Islet precursor cell (in vitro differentiated cells): ENCODE measurements around the gene PROM2.

Source experiments
- DNase-seq: peaks from one replicate; pipeline ENCODE4 v3.0.0-alpha.2; 2018

Gene PROM2

DNA sequence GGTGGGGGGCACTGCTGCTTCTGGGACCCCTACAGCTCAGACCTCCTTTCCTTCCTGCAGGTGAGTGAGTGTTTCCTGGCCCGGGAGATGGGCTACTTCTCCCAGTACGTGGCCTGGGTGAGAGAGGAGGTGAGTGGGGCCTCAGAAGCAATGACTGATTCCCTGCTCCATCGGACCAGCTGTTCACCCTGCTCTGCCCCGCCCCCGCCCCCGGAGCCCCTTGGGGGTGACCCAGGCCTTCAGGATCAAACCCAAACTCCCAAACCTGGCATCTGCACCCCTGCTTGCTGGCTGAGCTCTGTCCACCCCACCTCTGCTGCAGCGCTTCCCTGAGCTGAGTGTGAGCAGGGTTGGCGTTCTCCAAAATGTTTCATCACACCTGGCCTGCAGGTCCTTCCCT is 13.1 kb downstream of the PROM2 start:
- no peak for DNase-seq

DNA sequence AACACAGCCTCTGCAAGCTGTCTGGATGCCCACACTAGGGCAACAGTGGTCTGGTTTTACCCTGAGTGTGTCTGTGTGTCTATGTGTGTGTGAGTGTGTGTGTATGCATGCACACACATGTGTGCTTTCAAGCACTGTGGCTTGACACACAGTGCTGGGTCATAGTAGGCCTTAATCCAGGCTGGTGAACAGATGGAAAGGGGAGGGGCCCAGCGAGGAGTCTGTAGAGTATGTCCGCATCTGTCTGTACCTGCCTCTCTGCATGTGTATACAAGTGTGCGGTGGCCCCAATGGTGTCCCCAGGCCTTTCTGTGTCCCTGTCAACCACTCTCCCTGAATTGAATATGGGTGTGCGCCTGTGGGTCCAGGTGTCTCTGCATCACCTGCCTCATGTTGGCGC is 13.6 kb downstream of the PROM2 start:
- no peak for DNase-seq

DNA sequence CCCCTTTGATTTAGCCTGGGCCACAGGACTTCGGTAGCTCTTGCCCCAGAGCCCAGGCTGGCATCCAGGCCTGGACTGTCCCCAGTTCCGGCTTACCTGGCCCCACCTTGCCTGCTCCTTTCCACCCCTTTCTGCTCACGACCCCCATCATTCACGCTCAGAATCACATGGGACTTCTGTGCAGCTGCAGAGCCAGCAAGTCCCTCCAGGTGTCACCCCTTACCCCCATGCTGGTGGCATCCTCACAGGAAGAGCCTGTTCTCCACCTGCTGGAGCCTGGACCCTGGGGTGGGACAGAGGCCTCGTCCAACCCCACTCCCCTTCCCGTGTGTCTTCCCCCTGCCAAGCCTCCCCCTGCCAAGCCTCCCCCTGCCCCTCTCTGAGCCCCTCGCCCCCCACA is 15.0 kb downstream of the PROM2 start:
- DNase-seq = no peak

DNA sequence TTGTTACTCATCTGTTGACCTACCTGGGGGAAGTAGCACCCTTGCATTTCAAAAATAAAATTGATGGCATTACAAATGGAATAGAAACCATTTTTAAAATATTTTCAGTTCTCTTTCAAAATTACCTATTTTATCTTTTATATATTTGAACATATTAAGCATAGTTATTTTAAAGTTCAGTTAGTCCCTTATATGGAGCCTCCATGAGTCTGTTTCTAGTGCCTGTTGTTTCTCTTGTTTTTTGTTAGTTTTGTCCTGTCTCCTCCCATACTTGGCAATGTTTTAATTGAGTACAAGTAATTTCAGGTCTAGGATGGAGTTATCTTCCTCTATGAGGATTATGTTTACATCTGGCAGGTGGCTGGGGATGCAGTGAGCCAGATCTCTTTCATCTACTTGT is 17.0 kb downstream of the PROM2 start:
- DNase-seq = no peak

DNA sequence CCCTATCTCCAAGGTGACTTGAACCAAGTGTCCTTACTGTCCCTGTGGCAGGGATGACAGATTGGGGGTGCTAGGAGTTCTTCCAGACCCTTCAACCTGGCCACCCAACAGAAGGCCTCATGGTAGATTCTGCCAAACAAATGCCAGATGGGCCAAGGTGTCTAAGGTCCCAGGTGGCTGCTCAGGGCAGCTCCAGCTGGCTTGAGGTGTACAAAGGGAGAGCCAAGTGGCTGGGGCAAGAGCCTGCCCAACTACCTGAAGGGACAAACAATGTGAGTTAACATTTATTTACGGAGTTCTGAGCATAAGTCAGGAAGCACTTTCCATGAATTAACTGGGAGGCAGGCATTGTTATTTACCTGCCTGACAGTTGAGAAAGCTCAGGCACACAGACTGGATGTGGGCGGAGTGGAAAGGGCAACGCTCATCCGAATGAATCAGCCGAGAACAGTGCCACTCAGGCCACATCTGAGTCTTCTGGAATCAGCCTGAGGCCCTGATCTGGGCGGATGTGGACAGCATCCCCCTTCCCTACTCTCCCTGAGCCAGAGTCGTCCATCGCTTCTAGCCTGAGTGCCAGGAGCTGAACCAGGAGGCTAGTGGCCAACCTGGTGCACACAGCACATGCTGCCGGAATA is 18.5 kb downstream of the PROM2 start:
- peak; percentile 78 for DNase-seq

DNA sequence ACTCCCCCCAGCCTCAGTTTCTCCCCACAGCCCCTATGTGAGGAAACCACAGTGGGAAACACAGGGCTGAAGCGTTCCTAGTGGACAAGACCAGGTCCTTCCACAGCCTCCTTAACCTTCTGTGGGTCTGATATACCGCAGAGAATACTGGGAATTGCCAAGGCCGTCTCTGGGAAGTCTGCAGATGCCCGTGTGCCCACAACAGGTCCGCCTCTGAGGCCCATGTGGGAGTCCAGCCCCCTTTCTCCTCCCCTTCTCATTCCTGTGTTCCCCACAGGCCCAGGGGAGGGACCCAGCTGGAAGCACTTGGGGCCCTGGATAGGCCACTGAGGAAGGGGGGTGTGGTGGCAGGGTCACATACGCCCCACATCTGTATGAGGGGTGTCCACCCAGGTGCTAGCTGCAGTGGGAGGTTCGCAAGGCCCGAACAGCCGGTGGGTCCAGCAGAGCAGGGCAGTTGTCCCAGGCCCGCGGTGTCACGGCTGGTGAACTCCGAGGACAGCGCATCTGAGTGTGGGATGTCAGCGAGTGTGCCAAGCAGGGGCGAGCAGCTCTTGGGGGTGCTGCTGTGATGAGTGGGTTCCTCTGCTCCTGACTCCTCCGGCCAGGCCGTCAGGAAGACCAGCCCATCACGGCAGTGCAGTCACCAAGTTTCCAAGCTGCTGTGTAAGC is 20.5 kb downstream of the PROM2 start:
- no peak for DNase-seq

DNA sequence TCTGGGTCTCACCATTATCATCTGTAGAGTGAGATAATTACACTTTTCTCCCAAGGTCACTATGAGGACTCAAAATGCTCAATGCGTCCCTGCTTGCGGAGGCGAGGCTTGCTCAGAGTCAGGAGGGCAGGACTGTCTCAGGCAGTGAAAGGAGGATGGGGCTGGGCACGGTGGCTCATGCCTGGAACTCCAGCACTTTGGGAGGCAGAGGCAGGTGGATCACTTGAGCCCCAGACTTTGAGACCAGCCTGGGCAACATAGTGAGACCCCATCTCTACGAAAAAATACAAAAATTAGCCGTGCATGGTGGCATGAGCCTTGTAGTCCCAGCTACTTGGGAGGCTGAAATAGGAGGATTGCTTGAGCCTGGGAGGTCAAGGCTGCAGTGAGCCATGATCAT is 21.1 kb downstream of the PROM2 start:
- no peak for DNase-seq

DNA sequence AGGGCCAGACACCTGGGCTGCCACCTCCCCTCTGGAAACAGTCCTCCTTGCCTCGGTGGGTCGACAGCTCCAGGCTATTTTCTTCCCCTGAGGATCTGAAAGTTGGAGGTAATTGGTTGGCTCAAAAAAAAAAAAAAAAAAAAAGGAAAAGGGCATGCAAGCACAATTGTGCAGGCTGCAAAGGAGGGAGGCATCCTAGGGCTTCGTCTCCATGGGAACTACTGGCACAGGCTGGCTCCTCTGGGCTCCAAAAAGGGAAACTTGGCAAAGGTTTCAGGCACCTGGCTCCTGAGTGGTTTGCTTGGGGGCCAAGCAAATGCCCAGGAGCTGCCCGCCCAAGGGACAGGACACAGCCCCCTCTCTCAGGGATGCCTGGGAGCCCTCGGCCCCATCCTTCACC is 21.8 kb downstream of the PROM2 start:
- no peak for DNase-seq

DNA sequence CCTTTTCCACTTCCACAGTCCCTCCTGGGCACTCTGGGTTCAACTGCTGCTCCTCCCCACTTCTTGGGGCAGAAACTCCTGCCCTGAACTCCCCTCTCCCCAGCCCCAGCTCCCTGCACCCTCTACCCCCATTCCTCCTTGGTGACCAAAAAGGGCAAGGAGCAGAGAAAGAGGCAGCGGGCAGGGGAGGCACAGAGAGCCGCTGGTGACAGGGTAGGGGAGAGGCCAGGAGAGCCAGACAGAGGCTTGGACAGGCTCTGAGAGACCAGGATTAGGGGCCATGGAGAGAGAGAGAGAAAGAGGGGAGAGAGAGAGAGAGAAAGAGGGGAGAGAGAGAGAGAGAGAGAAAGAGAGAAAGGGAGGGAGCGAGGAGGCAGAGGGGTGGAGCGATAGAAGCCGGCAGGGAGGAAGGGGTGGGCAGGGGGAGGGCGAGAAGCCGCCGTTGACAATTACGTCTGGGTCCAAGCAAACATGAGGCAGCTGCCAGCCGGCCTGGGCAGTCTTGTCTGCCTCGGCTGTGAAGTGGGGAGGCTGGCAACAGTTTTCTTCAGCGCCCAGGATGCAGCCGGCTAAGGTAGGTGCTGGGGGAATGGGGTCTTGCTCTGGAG is 22.7 kb downstream of the PROM2 start, which contains the start of gene KCNIP3:
Gene KCNIP3 (plus strand): TSS at position 468 of the 608 bp plus-strand sequence. CDS start 92 bp downstream, at position 560.
- DNase-seq = peak; percentile 69

DNA sequence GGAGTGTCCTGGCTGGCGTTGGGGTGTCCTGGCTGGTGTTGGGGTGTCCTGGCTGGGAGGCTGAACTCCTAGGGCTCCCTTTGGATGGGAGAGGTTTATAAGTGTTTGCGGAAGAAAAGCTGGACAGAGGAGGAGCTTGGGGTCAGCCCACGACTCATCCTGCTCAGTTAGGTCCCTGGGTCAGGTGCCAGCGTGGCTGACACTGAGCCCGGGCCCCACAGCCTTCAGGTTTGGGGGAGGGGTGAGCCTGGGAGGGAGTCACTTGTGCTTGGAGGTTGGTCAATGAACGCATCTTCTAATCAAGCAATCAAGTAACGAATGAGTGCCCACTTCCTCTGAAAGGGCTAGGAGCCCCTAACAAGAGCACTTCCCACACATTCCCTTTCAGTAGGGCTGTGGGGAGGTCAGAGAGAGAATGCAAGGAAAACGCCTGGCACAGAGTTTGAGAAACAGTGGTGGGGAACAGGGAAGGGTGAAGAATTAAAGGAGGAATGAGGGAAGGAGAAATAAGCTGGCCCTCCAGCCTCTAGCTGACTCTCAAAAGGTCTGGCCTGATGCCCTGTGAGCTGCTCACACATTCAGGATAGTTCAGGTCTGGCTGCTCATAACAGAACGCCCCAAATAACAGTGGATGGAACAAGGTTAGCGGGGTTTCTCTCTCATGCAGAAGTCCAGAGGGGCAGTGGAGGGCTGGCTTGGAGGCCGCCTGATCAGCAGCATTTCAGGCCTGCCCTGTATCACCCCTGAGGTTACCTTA is 23.6 kb downstream of the PROM2 start:
- DNase-seq = no peak

DNA sequence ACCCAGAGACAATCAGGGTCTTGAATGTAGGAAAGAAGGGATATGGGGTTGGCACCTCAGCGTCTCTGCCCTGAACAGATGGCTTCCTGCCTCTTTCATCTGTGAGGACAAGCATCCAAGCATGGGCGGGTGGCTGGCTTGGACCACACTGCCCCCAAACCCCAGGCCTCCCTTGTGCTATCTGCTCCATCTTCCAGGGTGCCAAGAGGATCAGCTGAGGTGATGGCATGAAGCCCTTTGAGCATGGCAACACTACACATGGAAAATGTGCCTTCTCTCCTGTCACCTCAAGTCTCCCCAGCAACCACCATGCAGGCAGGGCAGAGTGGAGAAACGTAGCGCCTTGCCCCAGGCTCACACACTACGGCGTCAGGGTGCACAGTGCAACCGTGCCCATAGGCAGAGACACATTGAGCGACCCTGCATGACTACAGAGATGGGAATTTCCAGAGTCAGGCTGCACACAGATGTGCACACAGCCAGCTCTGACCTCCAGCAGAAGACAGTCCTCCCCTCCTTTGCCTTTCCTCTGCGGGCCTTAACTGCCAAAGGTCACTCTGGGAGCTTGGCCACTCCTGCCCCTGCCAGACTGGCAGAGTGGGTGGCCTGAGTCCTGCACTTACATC is 24.4 kb downstream of the PROM2 start:
- DNase-seq = no peak

DNA sequence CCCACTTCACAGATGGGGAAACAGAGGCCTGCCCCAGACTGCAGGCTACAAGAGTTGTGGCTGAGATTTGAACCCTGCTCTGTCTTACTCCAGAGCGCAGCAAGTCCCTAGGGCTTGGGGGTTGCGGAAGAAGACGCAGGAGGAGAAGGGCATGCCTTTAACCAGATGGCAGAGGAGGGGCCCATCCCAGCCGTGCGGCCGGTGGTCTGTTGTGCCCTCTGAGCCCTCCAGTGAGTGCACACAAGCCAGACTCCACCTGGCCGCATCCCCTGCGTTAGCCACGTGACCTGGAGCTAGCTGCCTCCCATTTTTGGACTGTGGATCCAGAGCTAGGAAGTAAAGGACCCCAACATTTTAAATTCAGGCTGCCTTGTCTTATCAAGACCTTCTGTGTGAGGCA is 25.7 kb downstream of the PROM2 start:
- no peak for DNase-seq

DNA sequence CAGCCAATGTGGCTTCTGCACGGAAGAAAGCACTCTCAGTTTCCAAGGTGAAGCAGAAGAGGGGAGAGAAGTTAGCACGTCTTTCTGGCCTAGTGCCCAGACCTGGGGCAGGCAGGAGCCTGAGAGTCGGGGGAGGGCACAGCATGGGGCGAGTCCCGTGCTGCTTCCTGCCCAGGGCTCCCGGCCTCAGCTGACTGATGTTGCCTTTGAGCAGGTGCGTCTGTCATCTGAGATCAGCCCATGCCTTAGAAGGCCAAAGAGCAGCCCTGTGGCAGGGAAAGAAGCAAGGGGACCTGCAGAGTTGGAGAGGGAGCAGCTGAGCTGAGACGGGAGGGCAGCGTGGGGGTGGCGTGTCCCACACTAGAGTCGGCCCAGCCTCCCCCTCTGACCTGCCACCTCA is 26.2 kb downstream of the PROM2 start:
- no peak for DNase-seq

DNA sequence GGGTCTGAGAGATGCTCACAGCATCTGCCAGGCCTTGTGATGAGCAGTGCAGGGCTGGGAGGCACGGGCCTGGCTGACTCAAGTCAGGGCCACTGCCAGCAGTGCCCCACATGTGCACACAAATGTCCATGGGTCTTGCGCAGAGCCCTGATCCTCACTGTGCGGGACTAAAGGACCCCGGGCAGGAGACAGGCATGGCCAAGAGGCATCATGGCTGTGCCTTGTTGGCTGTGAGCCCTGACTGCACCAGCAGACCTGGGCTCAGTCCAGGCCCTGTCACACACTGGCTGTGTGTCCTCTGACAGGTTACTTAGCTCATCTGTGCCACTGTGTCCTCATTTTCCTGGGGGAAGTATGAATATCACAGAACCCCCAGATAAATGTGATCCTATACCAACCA is 26.9 kb downstream of the PROM2 start:
- DNase-seq = no peak

DNA sequence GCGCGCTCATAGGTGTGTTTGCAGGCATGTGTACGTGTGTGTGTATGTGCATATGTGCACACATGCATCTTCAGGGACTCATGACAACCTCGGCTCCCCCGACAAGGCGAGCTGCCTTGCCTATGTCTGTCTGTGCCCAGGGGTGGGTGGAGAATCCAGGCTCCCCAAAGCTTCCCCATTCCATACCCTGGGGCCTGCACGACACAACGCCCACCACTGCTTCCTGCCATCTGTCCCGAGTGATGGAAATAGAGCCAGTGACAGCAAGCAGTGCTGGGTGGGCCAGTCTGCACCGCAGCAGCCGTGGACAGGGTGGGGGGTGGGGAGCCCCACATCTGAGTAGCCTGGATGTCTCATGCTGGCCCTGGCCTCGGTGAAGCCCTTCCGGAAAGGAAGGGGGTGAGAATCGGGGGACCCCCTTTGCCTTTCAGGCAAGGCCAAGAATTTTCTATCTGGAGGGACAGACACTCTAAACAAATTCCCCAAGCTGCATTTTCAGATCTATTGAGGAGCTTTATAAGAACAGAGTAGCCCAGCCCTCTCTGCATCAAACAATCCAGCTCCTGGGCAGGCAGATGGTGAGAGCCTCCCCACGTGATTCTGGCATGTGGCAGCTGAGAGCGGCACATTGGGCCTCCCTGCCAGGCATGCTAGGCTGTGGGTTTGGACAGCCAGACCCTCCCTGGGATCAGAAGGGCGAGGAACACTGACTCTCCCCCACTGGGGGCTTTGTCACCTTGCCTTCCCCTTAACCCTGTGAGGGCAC is 27.8 kb downstream of the PROM2 start:
- DNase-seq = no peak

DNA sequence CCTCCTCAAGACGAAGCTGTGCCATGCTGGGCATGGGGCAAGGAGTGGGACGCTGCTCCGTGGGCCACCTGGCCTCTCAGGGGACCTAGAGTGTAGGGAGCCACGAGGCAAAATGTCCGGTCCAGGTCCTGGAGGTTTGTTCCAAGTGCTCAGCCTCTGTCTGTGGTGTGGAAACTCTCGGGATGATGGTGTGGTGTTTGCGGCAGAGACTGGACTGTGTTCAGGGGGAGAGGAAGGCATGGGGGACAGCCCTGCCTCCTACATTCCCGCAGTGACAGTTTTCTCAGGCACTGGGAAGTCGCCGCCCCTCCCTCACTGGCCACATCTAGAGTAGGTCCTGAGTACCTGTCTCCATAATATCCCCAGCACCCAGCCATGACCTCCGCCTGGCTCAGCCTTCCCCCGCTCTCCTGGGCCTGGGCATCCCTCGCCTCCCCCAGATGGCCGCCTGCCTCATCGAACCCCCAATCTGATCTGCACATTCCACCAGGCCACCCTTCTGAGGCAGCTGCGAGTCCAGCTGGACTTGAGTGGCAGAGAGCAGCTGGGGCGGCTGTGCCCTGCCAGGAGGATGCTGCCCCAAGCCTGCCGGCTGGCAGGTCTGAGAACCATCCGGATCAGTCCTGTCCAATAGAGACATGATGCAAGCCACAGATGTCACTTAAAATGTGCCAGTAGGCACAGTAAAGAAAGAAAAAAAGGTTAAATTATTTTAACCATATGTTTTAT is 29.1 kb downstream of the PROM2 start:
- no peak for DNase-seq

DNA sequence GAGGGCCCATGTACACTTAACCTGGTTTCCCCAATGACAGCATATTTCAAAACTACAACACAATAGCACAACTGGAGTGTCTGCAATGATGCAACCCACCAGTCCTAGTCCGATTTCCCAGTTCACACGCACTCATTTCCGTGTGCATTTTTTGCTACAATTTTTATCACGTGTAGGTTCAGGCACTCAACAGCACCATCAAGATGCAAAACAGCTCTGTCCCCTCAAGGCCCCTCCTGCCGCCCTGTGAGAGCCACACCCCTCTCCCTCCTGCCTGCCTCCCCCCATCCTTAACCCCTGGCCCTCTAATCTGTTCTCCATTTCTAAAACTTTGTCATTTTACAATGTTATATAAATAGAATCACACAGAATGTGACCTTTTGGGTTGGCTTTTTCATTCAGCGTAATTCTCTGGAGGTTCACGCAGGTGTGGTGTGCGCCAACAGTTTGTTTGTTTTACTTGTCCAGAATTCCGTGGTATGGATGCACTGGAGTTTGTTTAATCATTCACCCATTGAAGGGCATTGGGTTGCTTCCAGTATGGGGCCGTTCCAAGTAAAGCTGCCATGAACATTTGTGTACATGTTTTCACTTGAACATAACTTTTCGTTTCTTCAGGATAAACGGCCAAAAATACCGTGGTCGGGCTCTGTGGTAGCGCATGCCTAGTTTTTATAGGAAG is 31.3 kb downstream of the PROM2 start:
- no peak for DNase-seq

DNA sequence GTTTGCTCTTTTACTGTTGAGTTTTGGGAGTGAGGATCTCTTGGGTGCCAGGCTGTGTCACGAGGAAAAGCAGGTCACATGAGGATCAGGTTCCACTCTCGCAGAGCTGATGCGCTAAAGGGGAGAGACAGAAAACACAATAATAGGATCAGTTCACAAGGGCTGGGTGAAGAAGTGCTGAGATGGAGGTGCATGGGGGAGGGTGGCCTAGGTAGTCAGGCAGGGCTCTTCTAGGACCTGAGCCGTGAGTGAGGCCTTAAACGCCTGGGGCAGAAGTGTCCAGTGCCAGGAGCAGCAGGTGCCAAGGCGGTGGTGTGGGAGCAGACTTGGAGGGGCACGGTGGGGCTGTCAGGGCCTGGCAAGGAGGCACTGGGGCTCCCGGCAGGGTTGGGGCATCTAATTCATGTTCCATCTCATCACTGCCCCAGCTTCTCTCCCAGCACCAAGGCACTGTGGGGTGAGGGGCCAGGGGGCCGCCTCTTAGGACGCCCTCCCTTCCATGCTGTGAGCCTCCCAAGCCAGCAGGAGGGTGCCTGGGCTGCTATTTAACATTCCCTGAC is 32.2 kb downstream of the PROM2 start:
- no peak for DNase-seq

DNA sequence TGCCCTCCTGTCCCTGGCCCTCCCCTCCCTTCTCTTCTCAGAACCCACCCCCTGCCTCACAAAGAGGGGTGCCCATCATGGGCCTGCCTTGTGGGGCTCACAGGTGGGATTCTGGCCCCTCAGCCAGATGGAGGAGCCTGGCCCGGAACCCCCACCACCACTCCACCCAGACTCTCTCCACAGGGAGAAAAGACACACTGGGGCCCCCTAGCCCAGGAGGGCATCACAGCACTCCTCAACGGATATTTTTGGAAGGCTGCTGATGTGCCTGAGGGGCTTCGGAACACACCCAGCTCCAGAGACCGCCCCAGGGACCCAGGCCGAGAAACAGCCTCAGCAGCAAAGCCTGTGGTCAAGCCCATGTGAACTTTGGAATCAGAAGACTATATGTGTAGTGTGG is 32.8 kb downstream of the PROM2 start:
- DNase-seq = no peak

DNA sequence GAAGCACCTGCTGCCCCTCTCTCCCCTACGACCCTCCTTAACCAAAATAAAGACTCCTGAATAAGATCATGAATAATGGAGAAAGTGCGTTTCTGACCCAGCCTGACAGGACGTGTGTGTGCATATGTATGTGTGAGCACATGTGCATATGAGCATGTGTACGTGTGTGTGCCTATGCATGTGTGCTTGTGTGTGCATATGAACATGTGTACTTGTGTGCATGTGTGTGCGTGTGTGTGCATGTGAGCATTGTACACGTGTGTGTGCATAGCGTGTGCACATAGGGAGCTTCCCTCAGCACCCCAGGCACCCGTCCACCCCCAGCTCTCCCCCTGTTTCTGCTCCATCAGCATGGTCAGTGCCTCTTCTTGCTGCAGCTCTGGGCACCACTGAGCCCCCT is 33.6 kb downstream of the PROM2 start:
- no peak for DNase-seq
